Endodermal cell (in vitro differentiated cells): ENCODE data around the gene UEVLD. TPM values are rescaled to one million over a fixed set of nuclear protein-coding genes. Genes with fewer than 3 reads are reported as not detected.

Experiments
- DNase-seq: peaks from one replicate; pipeline ENCODE4 v3.0.0-alpha.2; 2017
- H3K27ac ChIP-seq: 2 replicates; pipeline ENCODE4 v1.5.1; 2013; ENCODE audit warnings: mild to moderate bottlenecking, low read depth, low read length, moderate library complexity
- H3K27me3 ChIP-seq: 2 replicates; pipeline ENCODE4 v1.6.1; 2013; ENCODE audit warnings: mild to moderate bottlenecking, low read length, moderate library complexity; ENCODE audit not compliant: insufficient read depth, control insufficient read depth, poor library complexity, severe bottlenecking
- H3K36me3 ChIP-seq: 2 replicates; pipeline ENCODE4 v1.7.0; 2013; ENCODE audit warnings: mild to moderate bottlenecking, low read length, moderate library complexity; ENCODE audit not compliant: control insufficient read depth, insufficient read depth
- H3K4me1 ChIP-seq: one replicate; pipeline ENCODE4 v1.7.0; 2013; ENCODE audit warnings: low read length; ENCODE audit not compliant: control insufficient read depth, insufficient read depth
- H3K4me3 ChIP-seq: 2 replicates; pipeline ENCODE4 v1.5.1; 2013; ENCODE audit warnings: mild to moderate bottlenecking, low read length, moderate library complexity
- H3K9ac ChIP-seq: 2 replicates; pipeline ENCODE4 v1.6.1; 2013; ENCODE audit warnings: mild to moderate bottlenecking, low read length, moderate library complexity; ENCODE audit not compliant: poor library complexity, severe bottlenecking; ENCODE audit errors: extremely low read depth
- H3K9me3 ChIP-seq: 2 replicates; pipeline ENCODE4 v1.6.1; 2013; ENCODE audit warnings: mild to moderate bottlenecking, low read length, moderate library complexity; ENCODE audit not compliant: control insufficient read depth
- H3K27ac Mint-ChIP-seq: 2 replicates; pipeline ENCODE4 v1.8.0; 2020; ENCODE audit warnings: mixed read lengths
- H3K27me3 Mint-ChIP-seq: 2 replicates; pipeline ENCODE4 v1.8.0; 2021; ENCODE audit warnings: mild to moderate bottlenecking, mixed read lengths; ENCODE audit not compliant: insufficient read depth
- H3K36me3 Mint-ChIP-seq: 2 replicates; pipeline ENCODE4 v1.8.0; 2020; ENCODE audit warnings: low read depth, mixed read lengths
- H3K4me1 Mint-ChIP-seq: 2 replicates; pipeline ENCODE4 v1.8.0; 2020; ENCODE audit warnings: mixed read lengths
- H3K4me3 Mint-ChIP-seq: 2 replicates; pipeline ENCODE4 v1.8.0; 2020; ENCODE audit warnings: mild to moderate bottlenecking, moderate library complexity, mixed read lengths
- H3K9me3 Mint-ChIP-seq: 2 replicates; pipeline ENCODE4 v1.8.0; 2020; ENCODE audit warnings: mild to moderate bottlenecking, mixed read lengths
- CTCF ChIP-seq: fragments of 200-600 bp; sonication (generic); conservative IDR thresholded peaks from 2 replicates; pipeline ENCODE4 v1.5.0; 2021; ENCODE audit warnings: antibody characterized with exemption, mild to moderate bottlenecking
- WGBS, 2 experiments: methylation state at CpG; one replicate each; pipeline versions ENCODE4 v1.1.5 to v1.1.7; 2013; ENCODE audit warnings: missing lambda C conversion rate in 2 of 2, mixed read lengths in 1 of 2; ENCODE audit not compliant: insufficient coverage in 1 of 2, insufficient read length in 1 of 2; 5-methylcytosine and 5-hydroxymethylcytosine counted together
- total RNA-seq, 2 donors: library from RNA; stranded (reverse); fragmentation: NEBNext Ultra II Directional in 1 of 2; extraction: Animal tissue kit (Norgen Biotek cat#: 25700) in 1 of 2; gene quantifications; 2 replicates in 1 of 2; 3 replicates in 1 of 2; pipeline ENCODE4 v1.2.1, GENCODE V29; 2021

Gene UEVLD
- total RNA-seq, 2 donors from 2014 or later: 14.4 to 15.0 TPM

GRCh38 chr11:18611196-18611595, 22.7 kb upstream of the UEVLD start:
- Histone ChIP-seq H3K9me3 (no peaks in the 10 kb centered on the region), H3K36me3 (peaks cover 83% of the 10 kb centered on the region), H3K4me1 (no peaks in the 10 kb centered on the region), H3K9ac (no peak overlapping the region), H3K27me3 (no peaks in the 10 kb centered on the region), H3K27ac (no peak overlapping the region), H3K4me3 (no peak overlapping the region)
- H3K27ac Mint-ChIP-seq: no peak overlapping the region
- H3K4me1 Mint-ChIP-seq: no peaks in the 10 kb centered on the region
- H3K4me3 Mint-ChIP-seq: no peak overlapping the region
- no peaks in the 10 kb centered on the region for H3K9me3 Mint-ChIP-seq
- DNase-seq: no peak
- H3K27me3 Mint-ChIP-seq: no peaks in the 10 kb centered on the region
- TF ChIP-seq CTCF: no peak
- WGBS, 2 experiments: 96 to 100% methylated on average over 1 to 2 of the region's 2 CpGs
- peaks cover 65% of the 10 kb centered on the region for H3K36me3 Mint-ChIP-seq

DNA sequence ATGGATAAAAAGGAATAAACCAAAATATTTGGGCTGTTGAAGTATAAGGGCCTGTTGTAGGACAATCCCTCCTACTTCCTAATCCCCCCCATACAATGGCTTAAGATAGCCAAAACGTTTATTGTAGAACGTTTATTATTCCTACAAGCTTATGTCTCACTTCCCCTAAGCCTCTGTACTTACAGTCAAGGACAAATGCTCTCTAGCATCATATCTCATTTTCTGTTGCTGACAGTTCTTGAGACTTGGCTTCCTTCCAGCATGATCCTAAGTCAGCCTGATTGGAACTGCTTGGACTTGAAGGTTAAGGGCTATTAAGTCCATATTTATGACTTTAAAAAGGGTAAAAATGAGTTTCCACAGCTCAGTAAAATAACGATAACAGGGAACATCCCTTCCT, 19.8 kb upstream of the UEVLD start:
- H3K27ac Mint-ChIP-seq: no peak overlapping the region
- no peaks in the 10 kb centered on the region for H3K27me3 ChIP-seq
- no peaks in the 10 kb centered on the region for H3K4me1 Mint-ChIP-seq
- no peak for TF ChIP-seq CTCF
- 96 to 100% methylated on average over 2 to 3 of the region's 3 CpGs for WGBS, 2 experiments
- no peak overlapping the region for H3K4me3 ChIP-seq
- H3K27ac ChIP-seq: no peak overlapping the region
- H3K27me3 Mint-ChIP-seq: no peaks in the 10 kb centered on the region
- H3K9me3 ChIP-seq: no peaks in the 10 kb centered on the region
- H3K36me3 Mint-ChIP-seq: peaks cover 65% of the 10 kb centered on the region
- H3K9ac ChIP-seq: no peak overlapping the region
- no peaks in the 10 kb centered on the region for H3K4me1 ChIP-seq
- no peaks in the 10 kb centered on the region for H3K9me3 Mint-ChIP-seq
- no peak overlapping the region for H3K4me3 Mint-ChIP-seq
- peaks cover 72% of the 10 kb centered on the region for H3K36me3 ChIP-seq
- no peak for DNase-seq

GRCh38 chr11:18600915-18601569, 12.5 kb upstream of the UEVLD start:
- H3K4me3 ChIP-seq: no peak overlapping the region

More at GRCh38 chr11:18600915-18601569, 12.5 kb upstream of the UEVLD start:
- no peak for DNase-seq
- H3K9ac ChIP-seq: no peak overlapping the region
- no peaks in the 10 kb centered on the region for H3K9me3 Mint-ChIP-seq
- no peak overlapping the region for H3K27ac ChIP-seq
- TF ChIP-seq CTCF: no peak
- no peaks in the 10 kb centered on the region for H3K27me3 Mint-ChIP-seq
- H3K27ac Mint-ChIP-seq: no peak overlapping the region
- H3K27me3 ChIP-seq: no peaks in the 10 kb centered on the region
- H3K4me1 Mint-ChIP-seq: peaks cover 5% of the 10 kb centered on the region
- H3K36me3 ChIP-seq: peaks cover 26% of the 10 kb centered on the region
- peaks cover 36% of the 10 kb centered on the region for H3K36me3 Mint-ChIP-seq
- no peaks in the 10 kb centered on the region for H3K9me3 ChIP-seq
- WGBS, 2 experiments: 90 to 92% methylated on average over 2 to 4 of the region's 4 CpGs
- H3K4me3 Mint-ChIP-seq: no peak overlapping the region
- peaks cover 3% of the 10 kb centered on the region for H3K4me1 ChIP-seq
